H1 (cell line): ENCODE results near the gene CORO1C. TPM values are rescaled to one million over a fixed set of nuclear protein-coding genes. Genes with fewer than 3 reads are reported as not detected.
A peak's percentile ranks its signal among the peaks of the same experiment; 100 is the strongest.

Experiments used
- CTCF ChIA-PET: fragments of 300-600 bp; sonication (Branson Sonifier 250); formaldehyde crosslinking; loops from one replicate; lab custom pipeline; 2021; ENCODE audit not compliant: partially characterized antibody; lab: Charles Lee
- POLR2A ChIA-PET: fragments of 300-600 bp; sonication (Branson Sonifier 250); formaldehyde crosslinking; loops from one replicate; lab custom pipeline; 2021; ENCODE audit warnings: inconsistent platforms; ENCODE audit not compliant: partially characterized antibody; lab: Charles Lee
- DNase-seq, 2 experiments: peaks; one replicate each; pipeline versions ENCODE4 v3.0.0 to v3.0.0-alpha.2; 2010 to 2022; ENCODE audit warnings: low spot score in 2 of 2, low read depth in 1 of 2, mixed read lengths in 1 of 2
- FAIRE-seq: peaks from 2 replicates; lab custom pipeline; 2011; peaks lifted over from hg19 to GRCh38; lab: Jason Lieb, UNC
- H2AFZ ChIP-seq: 2 replicates; pipeline ENCODE4 v1.8.1; 2012; ENCODE audit warnings: low read length, inconsistent platforms
- H2AK5ac ChIP-seq: 2 replicates; pipeline ENCODE4 v1.6.1; 2013; ENCODE audit warnings: low read depth, low read length
- H2BK120ac ChIP-seq: replicated peaks from 2 replicates; pipeline ENCODE3; 2013; ENCODE audit warnings: low read depth, low read length, inconsistent platforms
- H2BK12ac ChIP-seq: 2 replicates; pipeline ENCODE4 v1.6.1; 2013; ENCODE audit warnings: low read depth, low read length
- H2BK15ac ChIP-seq: 2 replicates; pipeline ENCODE4 v1.6.1; 2013; ENCODE audit warnings: low read length
- H2BK20ac ChIP-seq: 2 replicates; pipeline ENCODE4 v1.6.1; 2013; ENCODE audit warnings: low read length
- H2BK5ac ChIP-seq: 2 replicates; pipeline ENCODE4 v1.6.1; 2013; ENCODE audit warnings: low read depth, low read length
- H3K14ac ChIP-seq: 2 replicates; pipeline ENCODE4 v1.6.1; 2013; ENCODE audit warnings: inconsistent platforms; ENCODE audit not compliant: insufficient read length
- H3K18ac ChIP-seq: 2 replicates; pipeline ENCODE4 v1.6.1; 2013; ENCODE audit warnings: low read length; ENCODE audit errors: extremely low read depth
- H3K23ac ChIP-seq: 2 replicates; pipeline ENCODE4 v1.6.1; 2013; ENCODE audit warnings: inconsistent platforms; ENCODE audit not compliant: insufficient read length
- H3K23me2 ChIP-seq: 2 replicates; pipeline ENCODE4 v1.6.1; 2013; ENCODE audit warnings: low read depth, low read length
- H3K27ac ChIP-seq: 2 replicates; pipeline ENCODE4 v1.6.1; 2011; ENCODE audit warnings: low read depth, low read length, inconsistent platforms
- H3K27me3 ChIP-seq, 4 experiments: replicated peaks in 1 of 4; 1 replicate in 1 of 4; 2 replicates in 3 of 4; pipeline versions ENCODE4 v1.6.1 to v1.8.1; 2011 to 2013; ENCODE audit warnings: low read length in 3 of 4, mild to moderate bottlenecking in 3 of 4, inconsistent platforms in 2 of 4, mixed read lengths in 2 of 4, moderate library complexity in 1 of 4; ENCODE audit not compliant: control insufficient read depth in 3 of 4, insufficient read depth in 3 of 4; ENCODE audit errors: extremely low read depth in 1 of 4
- H3K36me3 ChIP-seq, 4 experiments: 2 replicates each; pipeline versions ENCODE4 v1.6.1 to v1.8.1; 2011 to 2013; ENCODE audit warnings: mild to moderate bottlenecking in 4 of 4, low read length in 3 of 4, moderate library complexity in 2 of 4, control low read depth in 1 of 4, inconsistent platforms in 1 of 4; ENCODE audit not compliant: insufficient read depth in 4 of 4, control insufficient read depth in 2 of 4
- H3K4ac ChIP-seq: replicated peaks from 2 replicates; pipeline ENCODE3; 2013; ENCODE audit warnings: low read length, low read depth, mixed read lengths, inconsistent platforms; ENCODE audit not compliant: insufficient read length
- H3K4me1 ChIP-seq, 4 experiments: replicated peaks in 1 of 4; 1 replicate in 1 of 4; 2 replicates in 3 of 4; pipeline versions ENCODE4 v1.6.1 to v1.8.1; 2011 to 2013; ENCODE audit warnings: low read length in 3 of 4, inconsistent platforms in 2 of 4, mixed read lengths in 1 of 4; ENCODE audit not compliant: insufficient read depth in 4 of 4, control insufficient read depth in 3 of 4
- H3K4me2 ChIP-seq, 2 experiments: 2 replicates each; pipeline versions ENCODE4 v1.6.1 to v1.8.1; 2011 to 2013; ENCODE audit warnings: low read depth in 2 of 2, low read length in 2 of 2, control low read depth in 1 of 2, inconsistent platforms in 1 of 2, mild to moderate bottlenecking in 1 of 2; ENCODE audit not compliant: insufficient read depth in 1 of 2
- H3K4me3 ChIP-seq, 4 experiments: fragments of 200-600, 300-600 bp in 1 of 4; sonication (generic), shearing (Covaris generic), sonication (Bioruptor Twin) in 1 of 4; 2 replicates each; pipeline versions ENCODE4 v1.5.1 to v1.8.1; 2011 to 2016; ENCODE audit warnings: low read length in 4 of 4, low read depth in 3 of 4, control low read depth in 2 of 4, inconsistent platforms in 2 of 4, mild to moderate bottlenecking in 2 of 4, mixed read lengths in 1 of 4, moderate library complexity in 1 of 4; ENCODE audit not compliant: insufficient read depth in 2 of 4; ENCODE audit errors: extremely low read depth in 1 of 4
- H3K56ac ChIP-seq: replicated peaks from 2 replicates; pipeline ENCODE3; 2013; ENCODE audit warnings: low read depth, mild to moderate bottlenecking, mixed read lengths, low read length, inconsistent platforms; ENCODE audit not compliant: insufficient read length
- H3K79me1 ChIP-seq: 2 replicates; pipeline ENCODE4 v1.6.1; 2013; ENCODE audit warnings: low read depth, low read length, control low read depth
- H3K79me2 ChIP-seq, 2 experiments: 2 replicates each; pipeline versions ENCODE4 v1.6.1 to v1.8.1; 2012 to 2013; ENCODE audit warnings: low read length in 2 of 2, mild to moderate bottlenecking in 2 of 2, inconsistent platforms in 1 of 2; ENCODE audit not compliant: insufficient read depth in 2 of 2, control insufficient read depth in 1 of 2
- H3K9ac ChIP-seq, 4 experiments: replicated peaks in 1 of 4; 1 replicate in 1 of 4; 2 replicates in 3 of 4; pipeline versions ENCODE4 v1.6.1 to v1.8.1; 2011 to 2013; ENCODE audit warnings: low read depth in 3 of 4, low read length in 3 of 4, control low read depth in 2 of 4, mild to moderate bottlenecking in 2 of 4, moderate library complexity in 2 of 4, inconsistent platforms in 1 of 4; ENCODE audit errors: extremely low read depth in 1 of 4
- H3K9me3 ChIP-seq, 2 experiments: 2 replicates each; pipeline versions ENCODE4 v1.6.1 to v1.8.1; 2012 to 2013; ENCODE audit warnings: mild to moderate bottlenecking in 2 of 2, moderate library complexity in 2 of 2, control low read depth in 1 of 2, inconsistent platforms in 1 of 2, low read depth in 1 of 2, low read length in 1 of 2, mixed read lengths in 1 of 2; ENCODE audit not compliant: insufficient read depth in 2 of 2
- H4K20me1 ChIP-seq, 2 experiments: replicated peaks in 1 of 2; 2 replicates each; pipeline versions ENCODE3 to v1.8.1; 2011 to 2013; ENCODE audit warnings: inconsistent platforms in 2 of 2, low read length in 2 of 2, mild to moderate bottlenecking in 1 of 2; ENCODE audit not compliant: insufficient read depth in 2 of 2, control insufficient read depth in 1 of 2
- H4K5ac ChIP-seq: 2 replicates; pipeline ENCODE4 v1.6.1; 2013; ENCODE audit warnings: low read length, low read depth, mixed read lengths, inconsistent platforms; ENCODE audit not compliant: insufficient read length
- H4K8ac ChIP-seq: 2 replicates; pipeline ENCODE4 v1.8.0; 2013; ENCODE audit warnings: mild to moderate bottlenecking, moderate library complexity, low read length, inconsistent platforms; ENCODE audit not compliant: insufficient read depth; ENCODE audit errors: extremely low read depth
- H4K91ac ChIP-seq: replicated peaks from 2 replicates; pipeline ENCODE3; 2013; ENCODE audit warnings: low read length, mixed read lengths, inconsistent platforms; ENCODE audit not compliant: insufficient read length
- ATF2 ChIP-seq: IDR thresholded peaks from 2 replicates; pipeline ENCODE4 v1.6.1; 2012; ENCODE audit warnings: low read length, inconsistent platforms
- CEBPB ChIP-seq: IDR thresholded peaks from 2 replicates; pipeline ENCODE4 v1.6.1; 2012; ENCODE audit warnings: low read depth, low read length
- WGBS, 2 experiments: shearing (Covaris generic) in 1 of 2; methylation state at CpG; one replicate each; pipeline versions ENCODE4 v1.1.6 to v1.1.7; 2013 to 2015; ENCODE audit warnings: low lambda C conversion rate in 2 of 2, mixed read lengths in 2 of 2, inconsistent platforms in 1 of 2, low coverage in 1 of 2, missing lambda C conversion rate in 1 of 2; ENCODE audit not compliant: insufficient replicate concordance in 2 of 2, insufficient coverage in 1 of 2, insufficient read length in 1 of 2; ENCODE audit errors: extremely low coverage in 1 of 2, missing lambda C conversion rate in 1 of 2; 5-methylcytosine and 5-hydroxymethylcytosine counted together
- polyA plus RNA-seq, 7 experiments: library from polyadenylated mRNA; depleted of rRNA in 3 of 7; stranded (reverse) in 5 of 7; unstranded in 2 of 7; fragments of >200 nt in 5 of 7; fragments of 200-250 nt in 2 of 7; gene quantifications; 1 replicate in 5 of 7; 2 replicates in 1 of 7; 4 replicates in 1 of 7; pipeline versions ENCODE4 v1.2.1 to v1.2.3, GENCODE V29; 2011 to 2013; ENCODE audit warnings: missing spikeins in 2 of 7, mixed read lengths in 2 of 7
- total RNA-seq: library from RNA; stranded (reverse); fragmentation: NEBNext Ultra II Directional; extraction: Animal tissue kit (Norgen Biotek cat#: 25700); gene quantifications from 2 replicates; pipeline ENCODE4 v1.2.1, GENCODE V29; 2021

The CORO1C gene
- total and polyA plus RNA-seq, 2 of the 8 experiments (the other 6 are each of a cell fraction or from before 2014, with no cell fraction given): 72.7 to 120 TPM

- H3K23ac ChIP-seq: no peak overlapping the region
- H3K9me3 ChIP-seq: no peaks in the 10 kb centered on the region; a peak in 2 of 4 replicates
- H3K4me2 ChIP-seq: no peak overlapping the region
- POLR2A ChIA-PET: interaction anchor here (1.2 to 2.3 kb wide), 6 partner anchors 14 to 150 kb away, joined by 3 to 6 read pairs (median 4); partner anchors contain the start of gene ISCU
- H3K18ac ChIP-seq: no peak overlapping the region
- H2BK12ac ChIP-seq: no peak overlapping the region
- no peaks in the 10 kb centered on the region for H3K27me3 ChIP-seq
- H4K91ac ChIP-seq: no peak overlapping the region
- TF ChIP-seq ATF2 (no peak), CEBPB (0 out of 2 replicates have a peak, but pooled peaks have one; percentile 6)
- TF ChIP-seq, all 59 proteins: peak for 1
- 90% methylated on average over 10 of the region's 10 CpGs; no CpG with 5 or more reads in 1 of the 2 experiments for WGBS, 2 experiments
- Histone ChIP-seq H3K23me2 (no peaks in the 10 kb centered on the region), H3K27ac (no peak overlapping the region), H3K4me1 (peaks cover 2 to 9% (median 3%) of the 10 kb centered on the region in 4 experiments; a peak in 4 of 7 replicates), H3K79me1 (no peaks in the 10 kb centered on the region), H3K9ac (no peak overlapping the region), H3K79me2 (no peaks in the 10 kb centered on the region), H3K36me3 (no peaks in the 10 kb centered on the region), H3K4ac (no peak overlapping the region), H2BK15ac (no peak overlapping the region), H2BK5ac (no peak overlapping the region), H3K4me3 (no peak overlapping the region), H3K14ac (no peak overlapping the region), H3K56ac (no peak overlapping the region), H4K8ac (peak overlapping the region; percentile 69; the same call in 1 of the 2 replicates), H2BK120ac (no peak overlapping the region), H4K5ac (no peak overlapping the region), H2AK5ac (no peak overlapping the region), H4K20me1 (no peaks in the 10 kb centered on the region), H2AFZ (peak overlapping the region; percentile 82), H2BK20ac (no peak overlapping the region)
- no peak for DNase-seq
- CTCF ChIA-PET: interaction anchor here (0.6 to 22.5 kb wide), 11 partner anchors 8 to 184 kb away, joined by 3 to 523 read pairs (median 5); partner anchors contain the start of genes ISCU, SART3, SELPLG and TMEM119
- no peak for FAIRE-seq
Observed at GRCh38 chr12:108620236-108620879, 111.0 kb downstream of the CORO1C start.
